Measurements from ENCODE around the gene CIC.

DNA sequence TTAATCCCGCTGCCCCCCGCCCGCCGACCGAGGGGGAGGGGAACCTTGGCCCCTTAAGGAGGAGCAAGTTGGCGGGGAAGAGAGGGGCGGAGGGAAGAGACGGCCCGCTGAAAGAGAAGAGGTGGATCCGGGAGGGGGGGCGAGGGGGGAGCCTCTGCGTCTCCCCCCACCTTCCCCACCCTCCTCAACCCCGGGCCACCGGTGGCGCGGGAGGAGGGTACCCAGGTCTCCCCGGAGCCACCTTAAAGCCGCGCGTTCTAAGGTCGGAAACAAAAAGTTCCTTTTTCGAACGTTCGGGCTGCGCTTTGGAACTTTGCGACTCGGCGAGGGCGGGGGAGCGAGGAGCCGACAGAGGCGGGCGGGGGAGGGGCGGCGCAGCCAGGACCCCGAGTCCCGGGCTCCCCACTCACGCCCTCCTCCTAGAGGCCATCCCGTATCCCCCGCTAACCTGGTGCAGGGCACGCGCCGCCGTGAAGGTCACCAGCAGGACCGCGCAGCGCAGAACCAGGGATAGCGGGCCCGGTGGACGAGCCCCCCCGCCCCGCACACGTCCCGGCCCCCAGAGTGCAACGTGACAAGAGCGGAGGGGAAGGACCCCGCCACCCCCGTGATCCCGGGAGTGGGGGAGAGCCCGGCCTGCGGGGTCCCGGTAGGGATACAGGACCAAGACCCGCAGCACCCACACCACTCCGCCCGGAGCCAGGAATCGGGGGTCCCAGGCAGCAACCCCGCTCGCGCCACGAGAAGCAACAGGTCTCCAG, 14.8 kb upstream of the CIC start:
- TF ChIP-seq, protein P1, sequence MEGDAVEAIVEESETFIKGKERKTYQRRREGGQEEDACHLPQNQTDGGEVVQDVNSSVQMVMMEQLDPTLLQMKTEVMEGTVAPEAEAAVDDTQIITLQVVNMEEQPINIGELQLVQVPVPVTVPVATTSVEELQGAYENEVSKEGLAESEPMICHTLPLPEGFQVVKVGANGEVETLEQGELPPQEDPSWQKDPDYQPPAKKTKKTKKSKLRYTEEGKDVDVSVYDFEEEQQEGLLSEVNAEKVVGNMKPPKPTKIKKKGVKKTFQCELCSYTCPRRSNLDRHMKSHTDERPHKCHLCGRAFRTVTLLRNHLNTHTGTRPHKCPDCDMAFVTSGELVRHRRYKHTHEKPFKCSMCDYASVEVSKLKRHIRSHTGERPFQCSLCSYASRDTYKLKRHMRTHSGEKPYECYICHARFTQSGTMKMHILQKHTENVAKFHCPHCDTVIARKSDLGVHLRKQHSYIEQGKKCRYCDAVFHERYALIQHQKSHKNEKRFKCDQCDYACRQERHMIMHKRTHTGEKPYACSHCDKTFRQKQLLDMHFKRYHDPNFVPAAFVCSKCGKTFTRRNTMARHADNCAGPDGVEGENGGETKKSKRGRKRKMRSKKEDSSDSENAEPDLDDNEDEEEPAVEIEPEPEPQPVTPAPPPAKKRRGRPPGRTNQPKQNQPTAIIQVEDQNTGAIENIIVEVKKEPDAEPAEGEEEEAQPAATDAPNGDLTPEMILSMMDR (optimal IDR thresholded peaks at IDR 0.05 in 1 of 3, IDR thresholded peaks at IDR 0.05 in 1 of 3, conservative IDR thresholded peaks at IDR 0.05 in 1 of 3; ENCODE audit: extremely low read depth in 1 of 3, insufficient read depth in 2 of 3, low read length in 3 of 3), result no peak
- TF ChIP-seq EZH2 (IDR thresholded peaks at IDR 0.05; ENCODE audit: low read length), result no peak
